Measurements from ENCODE around the gene TMEM150C.

The TMEM150C gene

GRCh38 chr4:82561786-82562563 is at the start of gene TMEM150C:
Gene TMEM150C, minus strand, starts transcription at chr4:82561988. Its CDS starts 57,331 bp downstream, at chr4:82504657.
- no peak for DNase-seq

- no peak for DNase-seq
Observed at GRCh38 chr4:82611527-82611926, 49.7 kb upstream of the TMEM150C start.

- DNase-seq: no peak
Observed at GRCh38 chr4:82610041-82610440, 48.3 kb upstream of the TMEM150C start.

- DNase-seq: no peak
Observed at GRCh38 chr4:82606622-82607021, 44.8 kb upstream of the TMEM150C start.

- DNase-seq: no peak
Observed at GRCh38 chr4:82604522-82604921, 42.7 kb upstream of the TMEM150C start.

GRCh38 chr4:82601242-82602015 is 39.6 kb upstream of the TMEM150C start:
- no peak for DNase-seq

- no peak for DNase-seq
Observed at GRCh38 chr4:82599336-82599735, 37.5 kb upstream of the TMEM150C start.

GRCh38 chr4:82594456-82594855 is 32.7 kb upstream of the TMEM150C start:
- DNase-seq: no peak

GRCh38 chr4:82593411-82593810 is 31.6 kb upstream of the TMEM150C start:
- DNase-seq: no peak

- DNase-seq: no peak
Observed at GRCh38 chr4:82592639-82593038, 30.9 kb upstream of the TMEM150C start.

- DNase-seq: no peak
Observed at GRCh38 chr4:82591592-82591991, 29.8 kb upstream of the TMEM150C start.

- no peak for DNase-seq
Observed at GRCh38 chr4:82589756-82590155, 28.0 kb upstream of the TMEM150C start.

GRCh38 chr4:82588771-82589270 is 27.0 kb upstream of the TMEM150C start:
- no peak for DNase-seq

- DNase-seq: no peak
Observed at GRCh38 chr4:82587826-82588540, 26.2 kb upstream of the TMEM150C start.

- no peak for DNase-seq
Observed at GRCh38 chr4:82585690-82586435, 24.1 kb upstream of the TMEM150C start.

GRCh38 chr4:82584931-82585330 is 23.1 kb upstream of the TMEM150C start:
- DNase-seq: no peak

- DNase-seq: no peak
Observed at GRCh38 chr4:82583897-82584587, 22.3 kb upstream of the TMEM150C start.

GRCh38 chr4:82579932-82580331 is 18.1 kb upstream of the TMEM150C start:
- DNase-seq: no peak

GRCh38 chr4:82578935-82579334 is 17.1 kb upstream of the TMEM150C start:
- no peak for DNase-seq

- no peak for DNase-seq
Observed at GRCh38 chr4:82577451-82577850, 15.7 kb upstream of the TMEM150C start.

GRCh38 chr4:82569727-82570126 is 7.9 kb upstream of the TMEM150C start:
- no peak for DNase-seq

GRCh38 chr4:82569076-82569475 is 7.3 kb upstream of the TMEM150C start:
- DNase-seq: no peak
